Measurements from ENCODE around the gene THNSL1.
"Not testable (repeated sequence)": the region's sequence is repeated elsewhere in the genome, so short reads cannot be mapped to it uniquely, and the experiment has no call there.

Gene THNSL1

GRCh38 chr10:24993237-24993958, 23.0 kb upstream of the THNSL1 start:
- DNase-seq (ENCODE audit: low read depth) = no peak

GRCh38 chr10:24995072-24995471, 21.3 kb upstream of the THNSL1 start:
- in situ Hi-C loops (cut with HindIII; ENCODE audit: low sequenced_read_pairs) = no loop called here
- TF ChIP-seq CTCF (IDR thresholded peaks at IDR 0.05; ENCODE audit: low read depth, low read length, missing control alignments) = no peak
- H3K4me3 ChIP-seq (ENCODE audit: low read depth, low read length) = no peak overlapping the region
- DNase-seq (ENCODE audit: low read depth) = no peak

More at GRCh38 chr10:24993237-24993958, 23.0 kb upstream of the THNSL1 start:
- TF ChIP-seq CTCF (IDR thresholded peaks at IDR 0.05; ENCODE audit: low read depth, low read length, missing control alignments) = no peak
- H3K4me3 ChIP-seq (ENCODE audit: low read depth, low read length) = no peak overlapping the region
- in situ Hi-C loops (cut with HindIII; ENCODE audit: low sequenced_read_pairs) = no loop called here

GRCh38 chr10:24998044-24998443, 18.4 kb upstream of the THNSL1 start:
- TF ChIP-seq CTCF (IDR thresholded peaks at IDR 0.05; ENCODE audit: low read depth, low read length, missing control alignments) = no peak
- in situ Hi-C loops (cut with HindIII; ENCODE audit: low sequenced_read_pairs) = no loop called here
- no peak overlapping the region for H3K4me3 ChIP-seq (ENCODE audit: low read depth, low read length)
- no peak for DNase-seq (ENCODE audit: low read depth)

- H3K4me3 ChIP-seq (ENCODE audit: low read depth, low read length); in situ Hi-C loops (cut with HindIII; ENCODE audit: low sequenced_read_pairs); DNase-seq (ENCODE audit: low read depth): not testable (repeated sequence)
Measured at GRCh38 chr10:25011591-25011990, 4.8 kb upstream of the THNSL1 start.

- no peak for DNase-seq (ENCODE audit: low read depth)
- in situ Hi-C loops (cut with HindIII; ENCODE audit: low sequenced_read_pairs) = no loop called here
Measured at GRCh38 chr10:25014579-25014978, 1.8 kb upstream of the THNSL1 start.

GRCh38 chr10:25015828-25016375, 510 bp upstream of the THNSL1 start, which contains the start of gene ENKUR:
ENKUR (minus strand) TSS chr10:25016158; CDS start chr10:25015936, 222 bp downstream.
- peak; percentile 78 for DNase-seq (ENCODE audit: low read depth)
- in situ Hi-C loops (cut with HindIII; ENCODE audit: low sequenced_read_pairs) = loop anchor here (5.0 kb wide), 1 partner anchor 51 kb away; no protein-coding TSS in a partner anchor
- no peak for TF ChIP-seq CTCF (IDR thresholded peaks at IDR 0.05; ENCODE audit: low read depth, low read length, missing control alignments)

More at GRCh38 chr10:25014579-25014978, 1.8 kb upstream of the THNSL1 start:
- no peak overlapping the region for H3K4me3 ChIP-seq (ENCODE audit: low read depth, low read length)
- no peak for TF ChIP-seq CTCF (IDR thresholded peaks at IDR 0.05; ENCODE audit: low read depth, low read length, missing control alignments)

GRCh38 chr10:25017154-25017590, 760 bp downstream of the THNSL1 start:
- no peak for TF ChIP-seq CTCF (IDR thresholded peaks at IDR 0.05; ENCODE audit: low read depth, low read length, missing control alignments)
- no peak for DNase-seq (ENCODE audit: low read depth)
- in situ Hi-C loops (cut with HindIII; ENCODE audit: low sequenced_read_pairs) = loop anchor here (5.0 kb wide), 1 partner anchor 50 kb away; no protein-coding TSS in a partner anchor
- H3K4me3 ChIP-seq (ENCODE audit: low read depth, low read length) = peak overlapping the region; percentile 59

More at GRCh38 chr10:25015828-25016375, 510 bp upstream of the THNSL1 start, which contains the start of gene ENKUR:
- H3K4me3 ChIP-seq (ENCODE audit: low read depth, low read length) = peak within 1 kb of the TSS; percentile 59
